ENCODE data around the gene ACAD9. TPM values are rescaled to one million over a fixed set of nuclear protein-coding genes. Genes with fewer than 3 reads are reported as not detected.

The ACAD9 gene
- total RNA-seq, 3 donors from 2014 or later: 33.3 to 59.6 (median 43.9) TPM

DNA sequence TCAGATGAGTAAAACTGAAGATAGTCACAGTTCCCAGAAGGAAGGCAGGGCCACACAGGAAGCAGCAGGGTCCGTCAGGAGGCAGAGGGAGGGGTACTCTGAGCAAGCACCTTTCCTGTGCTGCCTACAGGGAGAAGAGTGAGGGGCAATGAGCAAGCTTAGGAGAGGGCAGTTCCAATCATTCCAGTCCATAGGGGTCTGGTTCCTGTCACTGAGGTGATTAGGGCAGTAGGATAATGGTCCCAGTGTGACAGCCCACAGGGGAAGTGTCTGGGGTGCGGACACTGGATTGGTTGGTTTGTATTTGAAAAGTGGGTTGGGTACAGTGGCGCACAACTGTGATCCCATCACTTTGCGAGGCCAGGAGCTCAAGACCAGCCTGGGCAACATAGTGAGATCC is 7.1 kb upstream of the ACAD9 start:
- peak in 1 of 2 donors; percentile 15 for DNase-seq (ENCODE audit: low spot score in 2 of 2)
- Histone ChIP-seq H3K36me3 (no peaks in the 10 kb centered on the region), H3K27ac (no peak overlapping the region), H3K4me3 (no peak overlapping the region), H3K4me1 (no peaks in the 10 kb centered on the region), H3K27me3 (no peaks in the 10 kb centered on the region), H3K9me3 (no peaks in the 10 kb centered on the region)
- intact Hi-C loops (cut with DNase I; ENCODE audit: low total_unique reads): no loop called here
- TF ChIP-seq POLR2AphosphoS5 (IDR thresholded peaks at IDR 0.05) (no peak), POLR2A (IDR thresholded peaks at IDR 0.05) (no peak)
- TF ChIP-seq, protein P1, sequence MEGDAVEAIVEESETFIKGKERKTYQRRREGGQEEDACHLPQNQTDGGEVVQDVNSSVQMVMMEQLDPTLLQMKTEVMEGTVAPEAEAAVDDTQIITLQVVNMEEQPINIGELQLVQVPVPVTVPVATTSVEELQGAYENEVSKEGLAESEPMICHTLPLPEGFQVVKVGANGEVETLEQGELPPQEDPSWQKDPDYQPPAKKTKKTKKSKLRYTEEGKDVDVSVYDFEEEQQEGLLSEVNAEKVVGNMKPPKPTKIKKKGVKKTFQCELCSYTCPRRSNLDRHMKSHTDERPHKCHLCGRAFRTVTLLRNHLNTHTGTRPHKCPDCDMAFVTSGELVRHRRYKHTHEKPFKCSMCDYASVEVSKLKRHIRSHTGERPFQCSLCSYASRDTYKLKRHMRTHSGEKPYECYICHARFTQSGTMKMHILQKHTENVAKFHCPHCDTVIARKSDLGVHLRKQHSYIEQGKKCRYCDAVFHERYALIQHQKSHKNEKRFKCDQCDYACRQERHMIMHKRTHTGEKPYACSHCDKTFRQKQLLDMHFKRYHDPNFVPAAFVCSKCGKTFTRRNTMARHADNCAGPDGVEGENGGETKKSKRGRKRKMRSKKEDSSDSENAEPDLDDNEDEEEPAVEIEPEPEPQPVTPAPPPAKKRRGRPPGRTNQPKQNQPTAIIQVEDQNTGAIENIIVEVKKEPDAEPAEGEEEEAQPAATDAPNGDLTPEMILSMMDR (IDR thresholded peaks at IDR 0.05): no peak

DNA sequence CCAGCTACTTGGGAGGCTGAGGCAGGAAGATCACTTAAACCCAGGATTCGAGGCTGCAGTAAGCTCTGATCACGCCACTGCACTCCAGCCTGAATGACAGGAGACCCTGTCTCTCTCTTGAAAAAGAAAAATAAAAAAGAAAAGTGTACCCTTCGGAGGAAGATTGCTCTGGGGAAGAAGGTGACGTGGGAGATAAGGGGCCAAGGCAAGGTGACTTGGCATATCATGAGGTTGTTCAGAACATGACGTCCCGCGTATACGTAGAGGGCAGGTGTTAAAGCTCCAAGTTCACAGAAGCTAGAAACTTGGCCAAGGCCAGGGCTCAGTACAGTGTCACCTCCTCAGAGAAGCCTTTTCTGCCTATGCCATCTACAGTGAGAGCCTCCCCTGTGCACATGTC is 6.7 kb upstream of the ACAD9 start:
- DNase-seq (ENCODE audit: low spot score in 2 of 2): peak in 1 of 2 donors; percentile 24
- intact Hi-C loops (cut with DNase I; ENCODE audit: low total_unique reads): no loop called here
- H3K4me1 ChIP-seq: no peaks in the 10 kb centered on the region

GRCh38 chr3:128873244-128874022 is 6.0 kb upstream of the ACAD9 start:
- peak in 1 of 2 donors; percentile 50 for DNase-seq (ENCODE audit: low spot score in 2 of 2)
- Histone ChIP-seq H3K9me3 (no peaks in the 10 kb centered on the region), H3K36me3 (no peaks in the 10 kb centered on the region), H3K4me1 (peaks cover 0 to 4% of the 10 kb centered on the region in 2 donors), H3K27ac (no peak overlapping the region), H3K27me3 (no peaks in the 10 kb centered on the region), H3K4me3 (no peak overlapping the region)
- intact Hi-C loops (cut with DNase I; ENCODE audit: low total_unique reads): no loop called here
- TF ChIP-seq, protein P1 (IDR thresholded peaks at IDR 0.05): no peak
- TF ChIP-seq POLR2A (IDR thresholded peaks at IDR 0.05) (no peak), POLR2AphosphoS5 (IDR thresholded peaks at IDR 0.05) (no peak)

More for the DNA sequence above, 6.7 kb upstream of the ACAD9 start:
- Histone ChIP-seq H3K27me3 (no peaks in the 10 kb centered on the region), H3K27ac (no peak overlapping the region), H3K9me3 (no peaks in the 10 kb centered on the region), H3K4me3 (no peak overlapping the region), H3K36me3 (no peaks in the 10 kb centered on the region)
- no peak for TF ChIP-seq POLR2A (IDR thresholded peaks at IDR 0.05)
- TF ChIP-seq, protein P1 (IDR thresholded peaks at IDR 0.05): no peak

- Histone ChIP-seq H3K4me3 (no peak overlapping the region), H3K27ac (no peak overlapping the region), H3K4me1 (peaks cover 0 to 4% of the 10 kb centered on the region in 2 donors), H3K9me3 (no peaks in the 10 kb centered on the region), H3K27me3 (no peaks in the 10 kb centered on the region), H3K36me3 (no peaks in the 10 kb centered on the region)
- no peak for TF ChIP-seq POLR2A (IDR thresholded peaks at IDR 0.05)
- TF ChIP-seq, protein P1 (IDR thresholded peaks at IDR 0.05): no peak
- TF ChIP-seq POLR2AphosphoS5 (IDR thresholded peaks at IDR 0.05): no peak
- intact Hi-C loops (cut with DNase I; ENCODE audit: low total_unique reads): loop anchor here (1.0 kb wide), 1 partner anchor 33 kb away; no protein-coding TSS in a partner anchor
- DNase-seq (ENCODE audit: low spot score in 2 of 2): peak in 1 of 2 donors; percentile 7
Measured at GRCh38 chr3:128874481-128875180, 4.8 kb upstream of the ACAD9 start.
